Measurements from ENCODE around the gene SSNA1.

DNA sequence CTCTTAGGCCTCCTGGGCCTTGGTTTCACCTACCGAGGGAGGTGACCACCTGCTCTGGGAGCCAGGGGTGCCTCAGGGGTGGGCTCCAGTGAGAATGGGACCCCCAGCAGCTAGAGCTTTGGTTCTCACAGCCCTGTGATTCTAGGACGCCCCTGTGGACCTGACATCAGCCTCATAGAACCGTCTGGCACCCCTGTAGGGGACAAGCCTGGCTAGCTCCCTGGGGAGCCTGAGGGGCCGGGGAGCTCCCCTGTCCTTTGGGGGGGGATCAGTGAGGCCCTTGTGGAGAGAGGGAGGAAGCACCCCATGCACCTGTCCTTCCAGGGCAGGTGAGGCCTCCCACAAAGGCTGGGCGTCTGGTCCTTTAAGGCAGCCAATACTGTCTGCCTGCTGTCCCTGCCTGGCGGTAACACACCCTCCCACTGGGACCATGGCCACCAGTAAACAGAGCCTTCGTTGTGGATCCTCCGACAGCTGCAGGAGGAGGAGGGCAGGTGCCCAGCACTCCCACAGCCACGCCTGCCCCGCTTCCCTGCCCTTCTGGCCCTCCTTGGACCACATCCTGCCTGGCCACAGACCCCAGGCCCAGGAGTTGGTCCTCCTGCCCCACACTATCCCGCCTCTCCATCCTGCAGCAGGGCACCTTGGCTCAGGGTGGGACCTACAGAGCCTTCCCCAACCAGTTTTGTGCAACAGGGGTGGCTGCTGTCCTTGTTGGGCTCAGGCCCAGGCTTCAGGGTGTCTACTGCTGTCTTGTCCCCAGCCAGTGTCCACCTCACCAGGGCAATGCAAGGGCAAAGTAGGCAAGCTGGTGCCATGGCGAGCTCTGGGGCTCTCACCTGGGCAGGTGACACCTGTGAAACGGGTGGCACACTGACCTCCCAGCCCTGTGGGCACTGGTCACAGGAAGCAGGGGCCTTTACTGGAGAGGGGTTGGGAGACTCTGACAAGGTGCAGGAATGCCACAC lies 49.6 kb downstream of the SSNA1 start:
- TF ChIP-seq, protein P1, sequence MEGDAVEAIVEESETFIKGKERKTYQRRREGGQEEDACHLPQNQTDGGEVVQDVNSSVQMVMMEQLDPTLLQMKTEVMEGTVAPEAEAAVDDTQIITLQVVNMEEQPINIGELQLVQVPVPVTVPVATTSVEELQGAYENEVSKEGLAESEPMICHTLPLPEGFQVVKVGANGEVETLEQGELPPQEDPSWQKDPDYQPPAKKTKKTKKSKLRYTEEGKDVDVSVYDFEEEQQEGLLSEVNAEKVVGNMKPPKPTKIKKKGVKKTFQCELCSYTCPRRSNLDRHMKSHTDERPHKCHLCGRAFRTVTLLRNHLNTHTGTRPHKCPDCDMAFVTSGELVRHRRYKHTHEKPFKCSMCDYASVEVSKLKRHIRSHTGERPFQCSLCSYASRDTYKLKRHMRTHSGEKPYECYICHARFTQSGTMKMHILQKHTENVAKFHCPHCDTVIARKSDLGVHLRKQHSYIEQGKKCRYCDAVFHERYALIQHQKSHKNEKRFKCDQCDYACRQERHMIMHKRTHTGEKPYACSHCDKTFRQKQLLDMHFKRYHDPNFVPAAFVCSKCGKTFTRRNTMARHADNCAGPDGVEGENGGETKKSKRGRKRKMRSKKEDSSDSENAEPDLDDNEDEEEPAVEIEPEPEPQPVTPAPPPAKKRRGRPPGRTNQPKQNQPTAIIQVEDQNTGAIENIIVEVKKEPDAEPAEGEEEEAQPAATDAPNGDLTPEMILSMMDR (conservative IDR thresholded peaks at IDR 0.05 in 1 of 2, IDR thresholded peaks at IDR 0.05 in 1 of 2; ENCODE audit: extremely low read depth in 1 of 2, insufficient read depth in 1 of 2, low read depth in 1 of 2, low read length in 2 of 2) = no peak
- TF ChIP-seq EZH2 (IDR thresholded peaks at IDR 0.05; ENCODE audit: borderline replicate concordance, low read length) = no peak
